HCT116 (cell line): ENCODE data around the gene HSD17B1.

Experiments used
- CEBPB ChIP-seq: IDR thresholded peaks from 2 replicates; pipeline ENCODE4 v1.6.1; 2012; ENCODE audit warnings: low read depth
- EZH2 ChIP-seq: fragments of 200-600 bp; sonication (generic); IDR thresholded peaks from 2 replicates; pipeline ENCODE4 v1.6.1; 2017; ENCODE audit warnings: antibody characterized with exemption, mixed run types
- POLR2A ChIP-seq: IDR thresholded peaks from 2 replicates; pipeline ENCODE4 v1.7.0; 2011; ENCODE audit warnings: borderline replicate concordance; ENCODE audit not compliant: insufficient read depth, insufficient read length; ENCODE audit errors: extremely low read depth
- SP1 ChIP-seq: IDR thresholded peaks from 2 replicates; pipeline ENCODE4 v1.6.1; 2012; ENCODE audit warnings: low read depth
- TCF7L2 ChIP-seq: IDR thresholded peaks from 2 replicates; pipeline ENCODE4 v1.7.0; 2011; ENCODE audit warnings: borderline replicate concordance, inconsistent platforms; ENCODE audit not compliant: insufficient read depth, insufficient read length; ENCODE audit errors: extremely low read depth
- ZNF274 ChIP-seq: fragments of 200-500 bp; sonication (Bioruptor generic); IDR thresholded peaks from 2 replicates; pipeline ENCODE4 v1.6.1; 2014; ENCODE audit warnings: mild to moderate bottlenecking, low read depth, low read length, inconsistent platforms
- TF ChIP-seq, protein P1 (sequence below), 3 experiments: fragments of 200-600 bp in 1 of 3; sonication (generic) in 1 of 3; IDR thresholded peaks in 2 of 3; conservative IDR thresholded peaks in 1 of 3; 2 replicates each; pipeline ENCODE4 v1.5.1; 2012 to 2017; ENCODE audit warnings: low read depth in 2 of 3, low read length in 2 of 3, antibody characterized with exemption in 1 of 3, borderline replicate concordance in 1 of 3, control low read depth in 1 of 3, mild to moderate bottlenecking in 1 of 3, mixed read lengths in 1 of 3, mixed run types in 1 of 3, moderate library complexity in 1 of 3; ENCODE audit not compliant: insufficient read depth in 1 of 3
- TF ChIP-seq, protein P2 (sequence below): IDR thresholded peaks from 2 replicates; pipeline ENCODE4 v1.6.1; 2012
- TF ChIP-seq, protein P3 (sequence below): IDR thresholded peaks from 2 replicates; pipeline ENCODE4 v1.6.1; 2011; ENCODE audit warnings: mild to moderate bottlenecking, low read length, moderate library complexity; ENCODE audit not compliant: insufficient replicate concordance; ENCODE audit errors: extremely low read depth

DNA sequence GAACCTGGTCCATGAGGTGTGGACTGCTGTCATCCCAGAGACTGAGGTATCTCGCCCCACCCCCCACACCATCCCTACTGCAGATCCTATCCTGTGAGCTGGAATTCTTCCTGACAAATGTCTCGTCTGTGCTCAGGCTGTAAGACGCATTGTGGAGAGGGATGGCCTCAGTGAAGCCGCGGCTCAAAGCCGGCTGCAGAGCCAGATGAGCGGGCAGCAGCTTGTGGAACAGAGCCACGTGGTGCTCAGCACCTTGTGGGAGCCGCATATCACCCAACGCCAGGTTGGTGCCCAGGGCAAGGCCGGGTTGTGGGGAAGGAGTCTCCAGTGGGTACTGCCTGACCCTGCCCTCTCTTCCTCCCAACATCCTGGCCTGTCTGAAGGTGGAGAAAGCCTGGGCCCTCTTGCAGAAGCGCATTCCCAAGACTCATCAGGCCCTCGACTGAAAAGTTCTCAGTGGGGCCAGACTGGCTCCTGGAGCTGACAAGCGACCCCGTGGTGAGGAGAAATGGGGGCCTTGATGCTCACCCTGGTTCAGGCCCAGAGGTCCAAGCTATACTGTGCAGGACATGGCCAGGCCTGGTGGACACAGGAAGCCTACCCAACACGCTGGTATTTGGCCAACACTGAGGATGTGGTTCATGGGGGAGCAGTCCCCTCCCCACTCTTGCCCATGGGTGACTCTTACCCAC, 12.9 kb downstream of the HSD17B1 start:
- TF ChIP-seq, protein P1, sequence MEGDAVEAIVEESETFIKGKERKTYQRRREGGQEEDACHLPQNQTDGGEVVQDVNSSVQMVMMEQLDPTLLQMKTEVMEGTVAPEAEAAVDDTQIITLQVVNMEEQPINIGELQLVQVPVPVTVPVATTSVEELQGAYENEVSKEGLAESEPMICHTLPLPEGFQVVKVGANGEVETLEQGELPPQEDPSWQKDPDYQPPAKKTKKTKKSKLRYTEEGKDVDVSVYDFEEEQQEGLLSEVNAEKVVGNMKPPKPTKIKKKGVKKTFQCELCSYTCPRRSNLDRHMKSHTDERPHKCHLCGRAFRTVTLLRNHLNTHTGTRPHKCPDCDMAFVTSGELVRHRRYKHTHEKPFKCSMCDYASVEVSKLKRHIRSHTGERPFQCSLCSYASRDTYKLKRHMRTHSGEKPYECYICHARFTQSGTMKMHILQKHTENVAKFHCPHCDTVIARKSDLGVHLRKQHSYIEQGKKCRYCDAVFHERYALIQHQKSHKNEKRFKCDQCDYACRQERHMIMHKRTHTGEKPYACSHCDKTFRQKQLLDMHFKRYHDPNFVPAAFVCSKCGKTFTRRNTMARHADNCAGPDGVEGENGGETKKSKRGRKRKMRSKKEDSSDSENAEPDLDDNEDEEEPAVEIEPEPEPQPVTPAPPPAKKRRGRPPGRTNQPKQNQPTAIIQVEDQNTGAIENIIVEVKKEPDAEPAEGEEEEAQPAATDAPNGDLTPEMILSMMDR (IDR thresholded peaks at IDR 0.05 in 2 of 3, conservative IDR thresholded peaks at IDR 0.05 in 1 of 3; ENCODE audit: borderline replicate concordance in 1 of 3, insufficient read depth in 1 of 3, low read depth in 2 of 3, low read length in 2 of 3), result no peak
- TF ChIP-seq EZH2, result no peak
- TF ChIP-seq POLR2A, result no peak
- TF ChIP-seq CEBPB, result no peak
- TF ChIP-seq TCF7L2, result no peak
- TF ChIP-seq, protein P2, sequence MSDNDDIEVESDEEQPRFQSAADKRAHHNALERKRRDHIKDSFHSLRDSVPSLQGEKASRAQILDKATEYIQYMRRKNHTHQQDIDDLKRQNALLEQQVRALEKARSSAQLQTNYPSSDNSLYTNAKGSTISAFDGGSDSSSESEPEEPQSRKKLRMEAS, result no peak
- TF ChIP-seq, protein P3, sequence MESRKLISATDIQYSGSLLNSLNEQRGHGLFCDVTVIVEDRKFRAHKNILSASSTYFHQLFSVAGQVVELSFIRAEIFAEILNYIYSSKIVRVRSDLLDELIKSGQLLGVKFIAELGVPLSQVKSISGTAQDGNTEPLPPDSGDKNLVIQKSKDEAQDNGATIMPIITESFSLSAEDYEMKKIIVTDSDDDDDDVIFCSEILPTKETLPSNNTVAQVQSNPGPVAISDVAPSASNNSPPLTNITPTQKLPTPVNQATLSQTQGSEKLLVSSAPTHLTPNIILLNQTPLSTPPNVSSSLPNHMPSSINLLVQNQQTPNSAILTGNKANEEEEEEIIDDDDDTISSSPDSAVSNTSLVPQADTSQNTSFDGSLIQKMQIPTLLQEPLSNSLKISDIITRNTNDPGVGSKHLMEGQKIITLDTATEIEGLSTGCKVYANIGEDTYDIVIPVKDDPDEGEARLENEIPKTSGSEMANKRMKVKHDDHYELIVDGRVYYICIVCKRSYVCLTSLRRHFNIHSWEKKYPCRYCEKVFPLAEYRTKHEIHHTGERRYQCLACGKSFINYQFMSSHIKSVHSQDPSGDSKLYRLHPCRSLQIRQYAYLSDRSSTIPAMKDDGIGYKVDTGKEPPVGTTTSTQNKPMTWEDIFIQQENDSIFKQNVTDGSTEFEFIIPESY, result no peak
- no peak for TF ChIP-seq ZNF274
- no peak for TF ChIP-seq SP1
